ENCODE data around the gene RBM4B. TPM values are rescaled to one million over a fixed set of nuclear protein-coding genes. Genes with fewer than 3 reads are reported as not detected.

Gene RBM4B
- total and polyA plus RNA-seq, 2 experiments from 2014 or later, result 28.0 to 31.0 TPM

DNA sequence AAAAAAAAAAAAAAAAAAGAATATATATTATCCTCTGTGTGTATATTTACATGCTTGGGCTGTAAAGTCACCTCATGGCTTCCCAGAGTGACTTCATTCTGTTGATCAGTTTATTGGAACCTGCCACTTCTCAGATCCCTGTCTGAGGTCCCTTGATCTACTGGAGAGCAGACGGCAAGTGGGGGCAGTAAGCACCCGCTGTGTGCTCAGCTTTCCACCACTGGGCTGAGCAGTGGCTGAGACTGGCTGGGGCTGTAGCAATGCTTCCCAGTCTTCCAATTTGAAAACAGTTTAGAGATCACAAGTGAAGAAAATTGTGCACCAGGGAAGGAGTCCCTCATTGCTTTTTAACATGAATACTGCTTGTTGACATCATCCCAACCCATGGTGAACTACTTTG is 6.9 kb upstream of the RBM4B start (continued):
- no peak for TF ChIP-seq ZNF331 (CRISPR knock-in tag; IDR thresholded peaks at IDR 0.05; ENCODE audit: low read depth)

DNA sequence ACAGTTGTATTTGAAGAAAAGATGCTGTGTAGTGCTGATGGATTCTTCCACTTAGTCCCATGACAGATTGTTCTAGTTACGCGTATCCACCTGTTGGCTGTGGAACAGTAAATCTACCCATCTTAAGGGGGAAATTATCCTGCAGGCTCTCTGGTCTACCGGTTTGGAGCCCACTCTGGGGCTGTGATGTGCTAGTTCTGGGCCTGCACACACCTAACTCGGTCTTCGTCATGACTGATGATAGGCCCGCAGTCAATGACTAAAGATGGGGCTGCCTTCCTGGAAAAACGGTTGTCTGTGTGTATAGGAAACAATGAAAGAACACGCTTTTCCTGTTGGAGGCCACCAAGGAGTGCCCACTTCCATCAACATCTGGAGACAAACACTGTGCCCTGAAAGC is 6.2 kb upstream of the RBM4B start:
- H3K4me3 ChIP-seq, result no peak overlapping the region
- H4K20me1 ChIP-seq (replicated peaks; ENCODE audit: insufficient read depth), result no peaks in the 10 kb centered on the region
- no peaks in the 10 kb centered on the region for H3K79me2 ChIP-seq (replicated peaks; ENCODE audit: insufficient read depth)
- no peaks in the 10 kb centered on the region; the same call in 1 of the 3 replicates for H3K9me3 Mint-ChIP-seq
- ATAC-seq, result no peak
- no peak overlapping the region for H3K4me3 Mint-ChIP-seq
- DNase-seq (ENCODE audit: low spot score), result no peak
- H3K4me1 Mint-ChIP-seq, result peaks cover 5% of the 10 kb centered on the region
- H3K9me2 ChIP-seq (ENCODE audit: insufficient read depth), result no peaks in the 10 kb centered on the region
- TF ChIP-seq JUNB (IDR thresholded peaks at IDR 0.05; ENCODE audit: unreplicated experiment), result no peak
- TF ChIP-seq EZH2phosphoT487 (IDR thresholded peaks at IDR 0.05; ENCODE audit: unreplicated experiment), result no peak
- TF ChIP-seq NANOG (IDR thresholded peaks at IDR 0.05; ENCODE audit: borderline replicate concordance), result no peak
- TF ChIP-seq, protein P1, sequence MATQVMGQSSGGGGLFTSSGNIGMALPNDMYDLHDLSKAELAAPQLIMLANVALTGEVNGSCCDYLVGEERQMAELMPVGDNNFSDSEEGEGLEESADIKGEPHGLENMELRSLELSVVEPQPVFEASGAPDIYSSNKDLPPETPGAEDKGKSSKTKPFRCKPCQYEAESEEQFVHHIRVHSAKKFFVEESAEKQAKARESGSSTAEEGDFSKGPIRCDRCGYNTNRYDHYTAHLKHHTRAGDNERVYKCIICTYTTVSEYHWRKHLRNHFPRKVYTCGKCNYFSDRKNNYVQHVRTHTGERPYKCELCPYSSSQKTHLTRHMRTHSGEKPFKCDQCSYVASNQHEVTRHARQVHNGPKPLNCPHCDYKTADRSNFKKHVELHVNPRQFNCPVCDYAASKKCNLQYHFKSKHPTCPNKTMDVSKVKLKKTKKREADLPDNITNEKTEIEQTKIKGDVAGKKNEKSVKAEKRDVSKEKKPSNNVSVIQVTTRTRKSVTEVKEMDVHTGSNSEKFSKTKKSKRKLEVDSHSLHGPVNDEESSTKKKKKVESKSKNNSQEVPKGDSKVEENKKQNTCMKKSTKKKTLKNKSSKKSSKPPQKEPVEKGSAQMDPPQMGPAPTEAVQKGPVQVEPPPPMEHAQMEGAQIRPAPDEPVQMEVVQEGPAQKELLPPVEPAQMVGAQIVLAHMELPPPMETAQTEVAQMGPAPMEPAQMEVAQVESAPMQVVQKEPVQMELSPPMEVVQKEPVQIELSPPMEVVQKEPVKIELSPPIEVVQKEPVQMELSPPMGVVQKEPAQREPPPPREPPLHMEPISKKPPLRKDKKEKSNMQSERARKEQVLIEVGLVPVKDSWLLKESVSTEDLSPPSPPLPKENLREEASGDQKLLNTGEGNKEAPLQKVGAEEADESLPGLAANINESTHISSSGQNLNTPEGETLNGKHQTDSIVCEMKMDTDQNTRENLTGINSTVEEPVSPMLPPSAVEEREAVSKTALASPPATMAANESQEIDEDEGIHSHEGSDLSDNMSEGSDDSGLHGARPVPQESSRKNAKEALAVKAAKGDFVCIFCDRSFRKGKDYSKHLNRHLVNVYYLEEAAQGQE (IDR thresholded peaks at IDR 0.05; ENCODE audit: unreplicated experiment), result no peak
- no peak for TF ChIP-seq ZNF114 (CRISPR knock-in tag; IDR thresholded peaks at IDR 0.05)
- TF ChIP-seq, protein P2, sequence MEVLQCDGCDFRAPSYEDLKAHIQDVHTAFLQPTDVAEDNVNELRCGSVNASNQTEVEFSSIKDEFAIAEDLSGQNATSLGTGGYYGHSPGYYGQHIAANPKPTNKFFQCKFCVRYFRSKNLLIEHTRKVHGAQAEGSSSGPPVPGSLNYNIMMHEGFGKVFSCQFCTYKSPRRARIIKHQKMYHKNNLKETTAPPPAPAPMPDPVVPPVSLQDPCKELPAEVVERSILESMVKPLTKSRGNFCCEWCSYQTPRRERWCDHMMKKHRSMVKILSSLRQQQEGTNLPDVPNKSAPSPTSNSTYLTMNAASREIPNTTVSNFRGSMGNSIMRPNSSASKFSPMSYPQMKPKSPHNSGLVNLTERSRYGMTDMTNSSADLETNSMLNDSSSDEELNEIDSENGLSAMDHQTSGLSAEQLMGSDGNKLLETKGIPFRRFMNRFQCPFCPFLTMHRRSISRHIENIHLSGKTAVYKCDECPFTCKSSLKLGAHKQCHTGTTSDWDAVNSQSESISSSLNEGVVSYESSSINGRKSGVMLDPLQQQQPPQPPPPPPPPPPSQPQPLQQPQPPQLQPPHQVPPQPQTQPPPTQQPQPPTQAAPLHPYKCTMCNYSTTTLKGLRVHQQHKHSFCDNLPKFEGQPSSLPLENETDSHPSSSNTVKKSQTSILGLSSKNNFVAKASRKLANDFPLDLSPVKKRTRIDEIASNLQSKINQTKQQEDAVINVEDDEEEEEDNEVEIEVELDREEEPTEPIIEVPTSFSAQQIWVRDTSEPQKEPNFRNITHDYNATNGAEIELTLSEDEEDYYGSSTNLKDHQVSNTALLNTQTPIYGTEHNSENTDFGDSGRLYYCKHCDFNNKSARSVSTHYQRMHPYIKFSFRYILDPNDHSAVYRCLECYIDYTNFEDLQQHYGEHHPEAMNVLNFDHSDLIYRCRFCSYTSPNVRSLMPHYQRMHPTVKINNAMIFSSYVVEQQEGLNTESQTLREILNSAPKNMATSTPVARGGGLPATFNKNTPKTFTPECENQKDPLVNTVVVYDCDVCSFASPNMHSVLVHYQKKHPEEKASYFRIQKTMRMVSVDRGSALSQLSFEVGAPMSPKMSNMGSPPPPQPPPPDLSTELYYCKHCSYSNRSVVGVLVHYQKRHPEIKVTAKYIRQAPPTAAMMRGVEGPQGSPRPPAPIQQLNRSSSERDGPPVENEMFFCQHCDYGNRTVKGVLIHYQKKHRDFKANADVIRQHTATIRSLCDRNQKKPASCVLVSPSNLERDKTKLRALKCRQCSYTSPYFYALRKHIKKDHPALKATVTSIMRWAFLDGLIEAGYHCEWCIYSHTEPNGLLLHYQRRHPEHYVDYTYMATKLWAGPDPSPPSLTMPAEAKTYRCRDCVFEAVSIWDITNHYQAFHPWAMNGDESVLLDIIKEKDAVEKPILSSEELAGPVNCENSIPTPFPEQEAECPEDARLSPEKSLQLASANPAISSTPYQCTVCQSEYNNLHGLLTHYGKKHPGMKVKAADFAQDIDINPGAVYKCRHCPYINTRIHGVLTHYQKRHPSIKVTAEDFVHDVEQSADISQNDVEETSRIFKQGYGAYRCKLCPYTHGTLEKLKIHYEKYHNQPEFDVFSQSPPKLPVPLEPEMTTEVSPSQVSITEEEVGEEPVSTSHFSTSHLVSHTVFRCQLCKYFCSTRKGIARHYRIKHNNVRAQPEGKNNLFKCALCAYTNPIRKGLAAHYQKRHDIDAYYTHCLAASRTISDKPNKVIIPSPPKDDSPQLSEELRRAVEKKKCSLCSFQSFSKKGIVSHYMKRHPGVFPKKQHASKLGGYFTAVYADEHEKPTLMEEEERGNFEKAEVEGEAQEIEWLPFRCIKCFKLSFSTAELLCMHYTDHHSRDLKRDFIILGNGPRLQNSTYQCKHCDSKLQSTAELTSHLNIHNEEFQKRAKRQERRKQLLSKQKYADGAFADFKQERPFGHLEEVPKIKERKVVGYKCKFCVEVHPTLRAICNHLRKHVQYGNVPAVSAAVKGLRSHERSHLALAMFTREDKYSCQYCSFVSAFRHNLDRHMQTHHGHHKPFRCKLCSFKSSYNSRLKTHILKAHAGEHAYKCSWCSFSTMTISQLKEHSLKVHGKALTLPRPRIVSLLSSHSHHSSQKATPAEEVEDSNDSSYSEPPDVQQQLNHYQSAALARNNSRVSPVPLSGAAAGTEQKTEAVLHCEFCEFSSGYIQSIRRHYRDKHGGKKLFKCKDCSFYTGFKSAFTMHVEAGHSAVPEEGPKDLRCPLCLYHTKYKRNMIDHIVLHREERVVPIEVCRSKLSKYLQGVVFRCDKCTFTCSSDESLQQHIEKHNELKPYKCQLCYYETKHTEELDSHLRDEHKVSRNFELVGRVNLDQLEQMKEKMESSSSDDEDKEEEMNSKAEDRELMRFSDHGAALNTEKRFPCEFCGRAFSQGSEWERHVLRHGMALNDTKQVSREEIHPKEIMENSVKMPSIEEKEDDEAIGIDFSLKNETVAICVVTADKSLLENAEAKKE (CRISPR knock-in tag; IDR thresholded peaks at IDR 0.05), result no peak
- TF ChIP-seq, protein P3, sequence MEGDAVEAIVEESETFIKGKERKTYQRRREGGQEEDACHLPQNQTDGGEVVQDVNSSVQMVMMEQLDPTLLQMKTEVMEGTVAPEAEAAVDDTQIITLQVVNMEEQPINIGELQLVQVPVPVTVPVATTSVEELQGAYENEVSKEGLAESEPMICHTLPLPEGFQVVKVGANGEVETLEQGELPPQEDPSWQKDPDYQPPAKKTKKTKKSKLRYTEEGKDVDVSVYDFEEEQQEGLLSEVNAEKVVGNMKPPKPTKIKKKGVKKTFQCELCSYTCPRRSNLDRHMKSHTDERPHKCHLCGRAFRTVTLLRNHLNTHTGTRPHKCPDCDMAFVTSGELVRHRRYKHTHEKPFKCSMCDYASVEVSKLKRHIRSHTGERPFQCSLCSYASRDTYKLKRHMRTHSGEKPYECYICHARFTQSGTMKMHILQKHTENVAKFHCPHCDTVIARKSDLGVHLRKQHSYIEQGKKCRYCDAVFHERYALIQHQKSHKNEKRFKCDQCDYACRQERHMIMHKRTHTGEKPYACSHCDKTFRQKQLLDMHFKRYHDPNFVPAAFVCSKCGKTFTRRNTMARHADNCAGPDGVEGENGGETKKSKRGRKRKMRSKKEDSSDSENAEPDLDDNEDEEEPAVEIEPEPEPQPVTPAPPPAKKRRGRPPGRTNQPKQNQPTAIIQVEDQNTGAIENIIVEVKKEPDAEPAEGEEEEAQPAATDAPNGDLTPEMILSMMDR (conservative IDR thresholded peaks at IDR 0.05; ENCODE audit: low read depth in 2 of 2), result no peak
- TF ChIP-seq POLR2AphosphoS5 (IDR thresholded peaks at IDR 0.05; ENCODE audit: low read depth), result no peak
- TF ChIP-seq STAT1 (IDR thresholded peaks at IDR 0.05; ENCODE audit: unreplicated experiment), result no peak
- TF ChIP-seq, protein P4, sequence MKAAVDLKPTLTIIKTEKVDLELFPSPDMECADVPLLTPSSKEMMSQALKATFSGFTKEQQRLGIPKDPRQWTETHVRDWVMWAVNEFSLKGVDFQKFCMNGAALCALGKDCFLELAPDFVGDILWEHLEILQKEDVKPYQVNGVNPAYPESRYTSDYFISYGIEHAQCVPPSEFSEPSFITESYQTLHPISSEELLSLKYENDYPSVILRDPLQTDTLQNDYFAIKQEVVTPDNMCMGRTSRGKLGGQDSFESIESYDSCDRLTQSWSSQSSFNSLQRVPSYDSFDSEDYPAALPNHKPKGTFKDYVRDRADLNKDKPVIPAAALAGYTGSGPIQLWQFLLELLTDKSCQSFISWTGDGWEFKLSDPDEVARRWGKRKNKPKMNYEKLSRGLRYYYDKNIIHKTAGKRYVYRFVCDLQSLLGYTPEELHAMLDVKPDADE (IDR thresholded peaks at IDR 0.05), result no peak
- no peak for TF ChIP-seq CREB1 (CRISPR knock-in tag; IDR thresholded peaks at IDR 0.05; ENCODE audit: low read depth)
- TF ChIP-seq EZH2 (IDR thresholded peaks at IDR 0.05; ENCODE audit: low read depth, unreplicated experiment), result no peak
- TF ChIP-seq ZNF331 (CRISPR knock-in tag; IDR thresholded peaks at IDR 0.05; ENCODE audit: low read depth), result no peak
- H3K36me3 ChIP-seq (ENCODE audit: insufficient read depth), result no peaks in the 10 kb centered on the region
- no peaks in the 10 kb centered on the region for H3K27me3 ChIP-seq (ENCODE audit: insufficient read depth)
- no peaks in the 10 kb centered on the region for H3K4me1 ChIP-seq (ENCODE audit: insufficient read depth)
- peaks cover 8% of the 10 kb centered on the region for H3K27me3 Mint-ChIP-seq (ENCODE audit: insufficient read depth, low read depth, poor library complexity)
- 0 out of 2 replicates have a peak overlapping the region, but pooled peaks have one; percentile 30 for H3K27ac ChIP-seq (ENCODE audit: low read depth)
- H3F3A ChIP-seq (replicated peaks; ENCODE audit: low read depth), result no peaks in the 10 kb centered on the region
- H3K36me3 Mint-ChIP-seq (ENCODE audit: low read depth), result peaks cover 26% of the 10 kb centered on the region
- no peak overlapping the region for H3K4me2 ChIP-seq
- H3K27ac Mint-ChIP-seq, result no peak overlapping the region
- H2AFZ ChIP-seq, result no peak overlapping the region
